SK-N-SH treated with all-trans-retinoic acid at 6 μM for 48 hours (cell line): ENCODE data around the gene DSCAM.

ENCODE experiments used
- ATAC-seq: fragments of 200-7000 bp; cut with Tn5 transposase; 3 replicates; pipeline ENCODE4 v1.9.1; 2020; ENCODE audit warnings: mild to moderate bottlenecking, moderate library complexity
- ARNTL ChIP-seq: fragments of 450-650 bp; formaldehyde crosslinking; IDR thresholded peaks from 2 replicates; pipeline ENCODE4 v1.5.0; 2020; ENCODE audit warnings: low read depth, mild to moderate bottlenecking, moderate library complexity, borderline replicate concordance
- BACH2 ChIP-seq: fragments of 250-450 bp; sonication (Bioruptor Pico); IDR thresholded peaks from 2 replicates; pipeline ENCODE4 v1.9.0; 2021; ENCODE audit warnings: mild to moderate bottlenecking, borderline replicate concordance
- CREB5 ChIP-seq: fragments of 250-450 bp; sonication (Bioruptor Pico); IDR thresholded peaks from 2 replicates; pipeline ENCODE4 v1.5.1; 2020; ENCODE audit warnings: low read depth, mild to moderate bottlenecking, moderate library complexity
- CSDC2 ChIP-seq: fragments of 250-450 bp; sonication (Bioruptor Pico); IDR thresholded peaks from 2 replicates; pipeline ENCODE4 v1.5.0; 2020; ENCODE audit warnings: mild to moderate bottlenecking, moderate library complexity
- ESRRG ChIP-seq: fragments of 250-450 bp; sonication (Bioruptor Pico); IDR thresholded peaks from 2 replicates; pipeline ENCODE4 v1.6.1; 2021; ENCODE audit warnings: mild to moderate bottlenecking
- GLIS3 ChIP-seq: fragments of 250-450 bp; sonication (Bioruptor Pico); IDR thresholded peaks from 2 replicates; pipeline ENCODE4 v1.5.0; 2020; ENCODE audit warnings: mild to moderate bottlenecking, moderate library complexity
- ISL1 ChIP-seq: fragments of 250-450 bp; sonication (Bioruptor Pico); IDR thresholded peaks from 2 replicates; pipeline ENCODE4 v2.1.2; 2022; ENCODE audit warnings: mild to moderate bottlenecking, moderate library complexity
- OSR1 ChIP-seq: fragments of 250-450 bp; sonication (Bioruptor Pico); IDR thresholded peaks from 2 replicates; pipeline ENCODE4 v1.8.0; 2022; ENCODE audit warnings: moderate library complexity, mild to moderate bottlenecking, inconsistent platforms
- PPARA ChIP-seq: fragments of 250-450 bp; sonication (Bioruptor Pico); IDR thresholded peaks from 2 replicates; pipeline ENCODE4 v1.5.0; 2020; ENCODE audit warnings: mild to moderate bottlenecking, borderline replicate concordance
- RARB ChIP-seq: fragments of 250-450 bp; sonication (Bioruptor Pico); IDR thresholded peaks from 2 replicates; pipeline ENCODE4 v1.8.0; 2021; ENCODE audit warnings: mild to moderate bottlenecking, moderate library complexity
- TCF4 ChIP-seq: fragments of 250-450 bp; sonication (Bioruptor Pico); IDR thresholded peaks from 2 replicates; pipeline ENCODE4 v1.8.0; 2021; ENCODE audit warnings: mild to moderate bottlenecking, moderate library complexity, borderline replicate concordance
- TOX ChIP-seq: fragments of 250-450 bp; sonication (Bioruptor Pico); IDR thresholded peaks from 2 replicates; pipeline ENCODE4 v1.8.0; 2021; ENCODE audit warnings: mild to moderate bottlenecking, moderate library complexity, borderline replicate concordance
- ZC3H10 ChIP-seq: fragments of 250-450 bp; sonication (Bioruptor Pico); IDR thresholded peaks from 2 replicates; pipeline ENCODE4 v1.5.1; 2021; ENCODE audit warnings: mild to moderate bottlenecking, moderate library complexity
- ZFP30 ChIP-seq: fragments of 450-650 bp; formaldehyde crosslinking; IDR thresholded peaks from 2 replicates; pipeline ENCODE4 v1.5.0; 2022; ENCODE audit warnings: mild to moderate bottlenecking, moderate library complexity
- ZNF565 ChIP-seq: fragments of 450-650 bp; formaldehyde crosslinking; conservative IDR thresholded peaks from 2 replicates; pipeline ENCODE4 v1.5.0; 2020; ENCODE audit warnings: low read depth, mild to moderate bottlenecking, moderate library complexity
- ZNF70 ChIP-seq: fragments of 450-650 bp; formaldehyde crosslinking; IDR thresholded peaks from 2 replicates; pipeline ENCODE4 v1.5.0; 2020; ENCODE audit warnings: mild to moderate bottlenecking, moderate library complexity
- ZNF8 ChIP-seq: fragments of 450-650 bp; formaldehyde crosslinking; IDR thresholded peaks from 2 replicates; pipeline ENCODE4 v1.5.0; 2020; ENCODE audit warnings: mild to moderate bottlenecking, moderate library complexity
- TF ChIP-seq, protein P1 (sequence below): fragments of 250-450 bp; sonication (Bioruptor Pico); IDR thresholded peaks from 2 replicates; pipeline ENCODE4 v1.8.0; 2020; ENCODE audit warnings: mild to moderate bottlenecking, moderate library complexity, borderline replicate concordance
- TF ChIP-seq, protein P2 (sequence below): fragments of 250-450 bp; sonication (Bioruptor Pico); IDR thresholded peaks from 2 replicates; pipeline ENCODE4 v1.5.0; 2020; ENCODE audit warnings: mild to moderate bottlenecking, moderate library complexity

DSCAM gene

DNA sequence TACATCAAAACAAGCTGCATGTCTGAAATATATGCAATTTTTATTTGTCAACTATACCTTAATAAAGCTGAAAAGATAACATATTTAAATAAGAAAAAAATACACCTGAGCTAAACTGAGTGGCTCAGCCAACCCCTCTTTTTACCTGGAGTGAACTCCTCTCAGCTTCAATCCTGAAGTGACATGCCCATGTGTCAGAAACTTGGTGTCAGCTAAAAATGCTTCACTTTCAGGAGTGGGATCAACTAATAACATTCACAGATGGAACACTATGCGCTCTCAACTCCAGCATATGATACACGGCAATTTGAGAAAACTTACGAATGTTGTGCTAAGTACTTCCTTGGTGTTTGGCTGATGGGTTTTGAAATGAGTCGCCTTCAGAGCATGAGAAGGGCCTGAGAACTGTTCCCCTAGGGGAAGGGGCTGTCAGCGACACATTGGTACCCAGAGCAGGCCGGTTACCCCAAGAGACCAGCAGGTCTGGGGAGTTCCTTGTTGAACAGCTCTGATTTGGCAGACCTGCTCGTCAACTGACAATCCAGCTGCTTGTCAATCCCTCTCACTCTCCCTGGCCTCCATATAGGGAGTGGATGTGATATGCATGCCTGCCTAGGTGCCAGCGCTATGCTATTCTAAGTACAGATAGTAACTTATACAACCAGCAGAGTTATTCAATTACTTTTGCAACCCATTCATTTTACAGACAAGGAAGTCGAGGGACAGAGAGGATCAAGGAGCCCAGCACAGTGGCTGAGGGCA lies 712.0 kb downstream of the DSCAM start:
- TF ChIP-seq, protein P1, sequence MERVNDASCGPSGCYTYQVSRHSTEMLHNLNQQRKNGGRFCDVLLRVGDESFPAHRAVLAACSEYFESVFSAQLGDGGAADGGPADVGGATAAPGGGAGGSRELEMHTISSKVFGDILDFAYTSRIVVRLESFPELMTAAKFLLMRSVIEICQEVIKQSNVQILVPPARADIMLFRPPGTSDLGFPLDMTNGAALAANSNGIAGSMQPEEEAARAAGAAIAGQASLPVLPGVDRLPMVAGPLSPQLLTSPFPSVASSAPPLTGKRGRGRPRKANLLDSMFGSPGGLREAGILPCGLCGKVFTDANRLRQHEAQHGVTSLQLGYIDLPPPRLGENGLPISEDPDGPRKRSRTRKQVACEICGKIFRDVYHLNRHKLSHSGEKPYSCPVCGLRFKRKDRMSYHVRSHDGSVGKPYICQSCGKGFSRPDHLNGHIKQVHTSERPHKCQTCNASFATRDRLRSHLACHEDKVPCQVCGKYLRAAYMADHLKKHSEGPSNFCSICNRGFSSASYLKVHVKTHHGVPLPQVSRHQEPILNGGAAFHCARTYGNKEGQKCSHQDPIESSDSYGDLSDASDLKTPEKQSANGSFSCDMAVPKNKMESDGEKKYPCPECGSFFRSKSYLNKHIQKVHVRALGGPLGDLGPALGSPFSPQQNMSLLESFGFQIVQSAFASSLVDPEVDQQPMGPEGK, result no peak
- TF ChIP-seq ISL1 (no peak), RARB (no peak), GLIS3 (no peak), TOX (no peak), ZNF70 (CRISPR knock-in tag) (no peak), ZC3H10 (no peak)
- no peak for ATAC-seq

- ATAC-seq, result no peak
- TF ChIP-seq PPARA (CRISPR knock-in tag) (no peak), BACH2 (CRISPR knock-in tag) (no peak), ZNF70 (CRISPR knock-in tag) (no peak), ZC3H10 (no peak), ZFP30 (CRISPR knock-in tag) (no peak), ZNF565 (CRISPR knock-in tag) (no peak)
- TF ChIP-seq, protein P1, result no peak
Measured at GRCh38 chr21:40130476-40130875, 716.5 kb downstream of the DSCAM start.

GRCh38 chr21:40129809-40130208 lies 717.1 kb downstream of the DSCAM start:
- ATAC-seq, result no peak

GRCh38 chr21:40128891-40129290 lies 718.1 kb downstream of the DSCAM start:
- ATAC-seq, result no peak
- TF ChIP-seq OSR1 (CRISPR knock-in tag) (no peak), ZC3H10 (no peak), ARNTL (CRISPR knock-in tag) (no peak), ZNF8 (CRISPR knock-in tag) (no peak), ZNF565 (CRISPR knock-in tag) (no peak), CREB5 (CRISPR knock-in tag) (no peak), GLIS3 (no peak), TOX (no peak)
- TF ChIP-seq, protein P1, result no peak
- TF ChIP-seq, protein P2, sequence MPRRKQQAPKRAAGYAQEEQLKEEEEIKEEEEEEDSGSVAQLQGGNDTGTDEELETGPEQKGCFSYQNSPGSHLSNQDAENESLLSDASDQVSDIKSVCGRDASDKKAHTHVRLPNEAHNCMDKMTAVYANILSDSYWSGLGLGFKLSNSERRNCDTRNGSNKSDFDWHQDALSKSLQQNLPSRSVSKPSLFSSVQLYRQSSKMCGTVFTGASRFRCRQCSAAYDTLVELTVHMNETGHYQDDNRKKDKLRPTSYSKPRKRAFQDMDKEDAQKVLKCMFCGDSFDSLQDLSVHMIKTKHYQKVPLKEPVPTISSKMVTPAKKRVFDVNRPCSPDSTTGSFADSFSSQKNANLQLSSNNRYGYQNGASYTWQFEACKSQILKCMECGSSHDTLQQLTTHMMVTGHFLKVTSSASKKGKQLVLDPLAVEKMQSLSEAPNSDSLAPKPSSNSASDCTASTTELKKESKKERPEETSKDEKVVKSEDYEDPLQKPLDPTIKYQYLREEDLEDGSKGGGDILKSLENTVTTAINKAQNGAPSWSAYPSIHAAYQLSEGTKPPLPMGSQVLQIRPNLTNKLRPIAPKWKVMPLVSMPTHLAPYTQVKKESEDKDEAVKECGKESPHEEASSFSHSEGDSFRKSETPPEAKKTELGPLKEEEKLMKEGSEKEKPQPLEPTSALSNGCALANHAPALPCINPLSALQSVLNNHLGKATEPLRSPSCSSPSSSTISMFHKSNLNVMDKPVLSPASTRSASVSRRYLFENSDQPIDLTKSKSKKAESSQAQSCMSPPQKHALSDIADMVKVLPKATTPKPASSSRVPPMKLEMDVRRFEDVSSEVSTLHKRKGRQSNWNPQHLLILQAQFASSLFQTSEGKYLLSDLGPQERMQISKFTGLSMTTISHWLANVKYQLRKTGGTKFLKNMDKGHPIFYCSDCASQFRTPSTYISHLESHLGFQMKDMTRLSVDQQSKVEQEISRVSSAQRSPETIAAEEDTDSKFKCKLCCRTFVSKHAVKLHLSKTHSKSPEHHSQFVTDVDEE, result no peak

More at GRCh38 chr21:40129809-40130208, 717.1 kb downstream of the DSCAM start:
- TF ChIP-seq CSDC2 (CRISPR knock-in tag) (no peak), ZNF8 (CRISPR knock-in tag) (no peak), ARNTL (CRISPR knock-in tag) (no peak), ZC3H10 (no peak), ESRRG (CRISPR knock-in tag) (no peak), TCF4 (CRISPR knock-in tag) (no peak), ISL1 (no peak), GLIS3 (no peak), PPARA (CRISPR knock-in tag) (no peak), TOX (no peak)
- TF ChIP-seq, protein P2, result no peak
